ENCODE results near the gene FCRLA. TPM values are rescaled to one million over a fixed set of nuclear protein-coding genes. Genes with fewer than 3 reads are reported as not detected.

FCRLA gene
- 0.10 TPM in 1 of 2 replicates, not detected in the other for total RNA-seq

GRCh38 chr1:161706482-161707347 is at the start of gene FCRLA:
FCRLA (plus strand) TSS chr1:161707229; CDS start chr1:161707265, 36 bp downstream.

GRCh38 chr1:161662684-161663339 is 44.2 kb upstream of the FCRLA start, which contains the start of gene FCGR2B:
FCGR2B (plus strand) TSS chr1:161663143; CDS start chr1:161663242, 99 bp downstream.

GRCh38 chr1:161720956-161721737 is 14.1 kb downstream of the FCRLA start, which contains the start of gene FCRLB:
FCRLB (plus strand) TSS chr1:161721544; CDS start chr1:161722673, 1,129 bp downstream.

GRCh38 chr1:161749509-161750407 is 42.7 kb downstream of the FCRLA start, which contains the start of gene DUSP12:
DUSP12 (plus strand) TSS chr1:161749786; CDS start chr1:161749802, 16 bp downstream.

Small RNAs within 50 kb of the gene (small RNA-seq; reads per million reads assigned to genes)
- gene RF00019 (not detected), gene RN7SL466P (not detected)

Other genes with a start within 250 kb of the FCRLA start
- under 0.01 and 0.10 TPM in 2 replicates for gene FCGR2A, start 201.8 kb upstream of the FCRLA start, total RNA-seq
- gene HSPA6, start 182.7 kb upstream of the FCRLA start, total RNA-seq: 0.10 and 0.33 TPM in 2 replicates
- gene FCGR3A, start 157.4 kb upstream of the FCRLA start, total RNA-seq: under 0.01 TPM in 1 of 2 replicates, not detected in the other
- gene FCGR3B, start 76.1 kb upstream of the FCRLA start, total RNA-seq: not detected in 2 replicates
- not detected in 2 replicates for gene FCGR2B, start 44.1 kb upstream of the FCRLA start, total RNA-seq
- 0.65 and 2.7 TPM in 2 replicates for gene FCRLB, start 14.3 kb downstream of the FCRLA start, total RNA-seq
- gene DUSP12, start 42.6 kb downstream of the FCRLA start, total RNA-seq: 20.9 and 34.3 TPM in 2 replicates
- 71.2 and 84.4 TPM in 2 replicates for gene ATF6, start 59.1 kb downstream of the FCRLA start, total RNA-seq